GM19238 (cell line): ENCODE data around the gene FGF14.

ENCODE experiments used
- DNase-seq: peaks from one replicate; pipeline ENCODE4 v3.0.0; 2011; ENCODE audit warnings: low spot score; ENCODE audit not compliant: insufficient read length

FGF14 gene

DNA sequence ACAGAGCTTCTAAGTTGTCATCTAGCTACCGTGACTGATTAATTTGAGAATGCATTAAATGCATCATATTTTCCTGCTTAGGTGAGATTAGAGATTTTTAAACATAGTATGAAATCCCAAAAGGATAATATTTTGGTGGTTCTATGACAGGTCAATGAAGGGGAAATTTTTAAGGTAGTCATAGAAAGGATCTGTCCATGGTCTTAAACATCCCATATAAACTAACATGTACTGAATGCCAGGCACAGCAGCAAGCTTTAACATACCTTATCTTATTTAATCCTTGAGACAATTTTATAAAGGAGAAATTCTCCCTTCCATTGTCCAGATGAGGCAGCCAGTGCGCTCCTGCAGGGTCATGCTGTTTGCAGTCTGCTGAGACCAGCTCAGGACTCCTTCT, 466.0 kb downstream of the FGF14 start:
- no peak for DNase-seq

DNA sequence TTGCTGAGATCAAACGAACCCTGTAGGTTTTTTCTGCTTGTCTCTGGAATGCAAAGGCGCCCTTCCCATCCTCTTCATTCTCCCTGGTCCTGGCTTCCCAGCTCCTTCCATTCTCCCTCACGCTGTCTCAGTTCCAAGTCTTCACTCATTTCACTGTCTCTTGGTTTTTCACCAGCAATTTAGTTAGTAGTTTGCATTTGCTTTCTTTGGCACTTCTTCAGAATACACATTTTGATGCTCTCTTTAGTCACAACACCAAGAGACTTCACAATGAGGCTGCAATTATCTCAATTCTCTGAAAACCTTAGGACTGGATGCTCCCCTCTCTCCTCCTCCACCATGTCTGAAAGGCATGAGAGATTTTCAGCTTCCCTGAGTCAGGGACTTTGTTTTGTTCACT, 470.7 kb downstream of the FGF14 start:
- DNase-seq = no peak

DNA sequence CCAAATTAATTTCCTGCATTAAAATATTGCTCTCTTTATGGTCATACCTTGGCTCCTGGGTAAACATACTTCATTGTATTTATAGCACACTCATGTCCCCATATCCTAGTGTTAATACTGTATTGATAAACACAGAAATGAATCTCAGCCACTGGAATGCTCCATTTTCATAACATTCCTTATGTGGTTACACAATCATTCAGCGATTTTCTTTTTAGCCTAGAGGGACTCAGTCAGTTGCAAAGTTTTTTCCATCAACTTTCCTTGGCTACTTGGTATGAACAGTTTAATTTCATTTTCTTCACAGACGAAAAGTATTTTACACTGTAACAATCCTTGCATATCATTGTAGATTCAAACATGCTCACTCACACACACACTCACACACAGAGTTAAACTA, 471.5 kb downstream of the FGF14 start:
- DNase-seq = no peak

DNA sequence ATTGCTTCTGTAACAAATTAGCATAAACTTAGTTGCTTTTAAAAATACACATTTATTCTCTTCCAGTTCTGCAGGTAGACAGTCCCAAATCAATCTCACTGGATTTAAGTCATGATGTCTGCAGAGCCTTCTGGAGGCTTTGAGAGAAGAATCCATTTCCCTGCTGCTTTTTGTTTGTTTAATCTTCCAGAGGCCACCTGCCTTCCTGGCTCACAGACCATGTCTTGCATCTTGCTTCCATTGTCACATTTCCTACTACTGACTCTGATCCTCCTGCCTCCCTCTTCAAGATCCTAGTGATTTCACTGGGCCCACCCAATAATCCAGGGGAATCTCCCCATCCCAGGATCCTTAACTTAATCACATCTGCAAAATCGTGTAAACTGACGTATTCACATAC, 476.1 kb downstream of the FGF14 start:
- DNase-seq = no peak

DNA sequence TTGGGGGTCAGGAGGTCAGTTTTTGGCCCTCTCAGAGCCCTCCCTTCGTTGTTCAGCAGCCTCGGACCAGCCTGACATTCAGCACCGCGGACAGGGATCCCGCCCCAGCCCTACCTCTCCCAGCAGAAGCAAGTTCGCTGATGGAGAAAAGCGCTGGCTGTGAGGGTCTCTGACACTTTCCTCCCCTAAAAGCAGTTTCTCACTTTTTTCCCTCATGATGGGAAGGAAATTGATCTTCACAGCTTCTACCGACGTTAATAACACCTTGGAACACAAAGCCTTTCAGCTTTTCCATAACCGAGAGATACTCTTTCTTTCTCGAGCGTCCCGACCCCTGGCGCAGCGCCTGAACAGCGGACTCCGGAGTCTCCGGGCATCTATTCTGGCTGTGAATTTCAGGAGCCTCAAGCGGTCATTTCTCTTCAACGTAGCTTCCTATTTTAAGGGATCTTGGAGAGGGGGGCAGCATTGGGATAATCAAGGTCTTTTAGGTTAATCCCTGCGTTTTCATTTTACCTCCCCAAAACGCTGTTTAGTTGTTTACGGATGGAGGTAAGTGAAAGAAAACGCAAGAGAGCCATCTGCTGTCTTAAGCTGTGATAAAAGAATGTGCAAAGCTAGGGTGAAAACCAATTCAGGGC, 482.2 kb downstream of the FGF14 start:
- no peak for DNase-seq

DNA sequence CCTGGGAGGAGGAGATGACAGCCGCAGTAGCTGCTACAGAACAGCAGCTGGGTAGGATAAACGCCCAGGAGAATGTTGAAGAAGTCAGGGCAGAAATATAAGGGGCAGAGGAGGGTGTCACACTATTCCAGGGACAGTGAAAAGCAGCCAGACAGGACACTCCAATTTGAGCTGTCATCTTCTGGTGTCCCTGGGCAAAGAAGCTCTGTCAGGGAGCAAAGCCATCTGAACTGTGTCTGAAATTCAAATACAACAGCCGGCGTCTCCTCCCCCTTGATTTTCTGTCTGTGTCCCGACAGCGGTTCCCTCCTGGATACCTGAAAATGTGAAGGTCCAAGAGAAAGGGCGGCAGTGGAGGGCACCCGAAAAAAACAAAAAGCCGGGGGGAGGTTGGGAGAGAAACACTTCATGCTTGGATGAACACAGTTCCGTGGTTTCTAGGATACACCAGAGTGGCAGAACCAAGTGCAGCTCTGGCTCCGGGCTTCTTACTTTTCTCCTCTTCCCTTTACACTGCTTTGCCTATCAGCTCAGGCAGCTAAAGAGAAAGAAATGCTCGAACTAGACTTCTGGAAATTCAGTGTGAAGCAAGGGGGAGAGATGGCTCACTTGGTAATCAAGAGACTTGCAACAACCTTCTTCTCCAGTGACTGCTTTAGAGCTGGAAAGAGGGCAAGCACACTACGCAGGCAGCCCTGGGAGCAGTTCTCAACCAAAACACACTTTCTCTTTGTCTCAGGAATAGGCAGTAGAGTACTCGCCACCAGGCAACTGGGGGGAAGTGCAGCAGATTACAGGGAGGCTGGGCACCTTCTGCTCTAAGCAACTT, 483.8 kb downstream of the FGF14 start:
- DNase-seq = no peak

DNA sequence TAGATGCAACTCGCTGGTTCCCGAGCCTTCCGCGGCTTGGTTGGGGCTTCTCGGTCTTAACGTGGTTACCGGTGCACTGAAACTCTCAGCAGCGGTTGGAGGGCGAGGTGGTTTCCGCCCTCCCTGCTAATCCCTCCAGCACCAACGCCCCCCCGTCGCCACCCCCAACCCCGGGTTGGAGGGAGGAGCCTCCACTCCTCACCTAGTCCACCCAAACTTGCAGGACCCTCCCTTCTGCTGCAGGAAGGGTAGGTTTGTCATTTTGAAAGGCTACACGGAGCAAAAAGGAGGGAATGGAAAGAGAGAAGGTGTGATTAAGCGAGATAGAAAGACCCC, 484.4 kb downstream of the FGF14 start:
- no peak for DNase-seq

DNA sequence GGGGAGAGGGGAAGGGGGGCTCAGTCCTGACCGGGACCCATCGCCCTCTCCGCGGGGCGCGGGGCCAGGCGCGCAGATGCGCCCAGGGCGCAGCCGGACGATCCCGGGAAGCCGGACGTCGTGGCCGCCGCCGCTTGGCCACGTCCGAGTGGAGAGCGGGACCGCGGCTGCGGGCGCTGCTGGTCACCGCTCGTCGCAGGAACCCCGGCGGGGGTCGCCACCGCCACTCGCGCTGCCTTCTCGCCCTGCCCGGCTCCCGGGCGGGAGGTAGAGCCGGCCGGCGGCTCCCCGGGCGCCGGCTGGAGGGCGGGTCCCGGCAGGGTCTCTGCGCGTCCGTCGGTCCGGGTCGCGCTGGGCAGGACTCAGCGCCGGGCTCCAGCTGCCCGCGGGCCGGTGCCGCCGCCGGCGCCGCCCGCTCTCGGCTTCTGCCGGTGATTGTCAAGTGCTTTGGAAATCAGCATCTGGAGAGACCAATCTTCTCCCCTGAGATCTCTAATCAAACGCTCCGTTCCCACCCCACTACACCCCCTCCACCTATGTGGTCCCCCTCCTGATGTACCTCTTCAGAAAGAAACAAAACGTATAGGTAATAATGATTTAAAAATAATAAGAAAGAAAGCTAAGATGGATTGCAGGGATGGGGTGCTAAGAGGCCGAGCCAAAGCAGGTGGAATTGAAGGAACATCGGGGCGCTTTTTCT, 484.9 kb downstream of the FGF14 start:
- DNase-seq = no peak

DNA sequence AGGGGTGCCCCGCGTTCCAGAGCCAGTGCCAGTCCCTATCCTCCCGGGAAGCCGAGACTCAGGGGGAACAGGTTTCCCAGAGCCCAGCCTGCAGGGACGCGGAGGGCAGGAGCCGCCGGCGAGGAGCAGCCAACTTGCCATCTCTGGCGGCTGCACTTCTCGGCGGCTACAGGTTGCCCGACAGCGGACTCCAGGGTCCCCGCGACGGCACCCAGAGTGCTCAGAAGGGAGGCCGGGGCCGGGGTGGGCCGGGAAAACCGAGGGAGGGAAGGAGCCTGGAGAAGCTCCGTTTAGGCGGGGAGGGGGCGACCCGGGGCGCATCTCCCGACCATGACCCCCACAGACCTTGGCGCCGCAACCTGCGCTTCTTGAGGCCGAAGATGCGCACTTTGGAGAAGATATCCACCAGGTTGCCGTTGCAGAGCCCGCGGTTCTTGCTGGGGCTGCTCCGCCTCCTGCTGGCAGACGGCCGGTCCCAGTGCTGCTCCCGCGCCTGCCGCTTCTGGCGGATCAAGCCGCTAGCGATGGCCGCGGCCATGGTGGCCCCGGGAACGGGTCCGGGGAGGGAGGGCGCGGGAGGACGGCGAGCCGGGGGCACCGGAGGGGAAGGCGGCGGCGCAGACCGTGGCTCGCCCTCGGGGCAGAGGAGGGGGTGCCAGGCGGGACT, 485.6 kb downstream of the FGF14 start:
- no peak for DNase-seq

DNA sequence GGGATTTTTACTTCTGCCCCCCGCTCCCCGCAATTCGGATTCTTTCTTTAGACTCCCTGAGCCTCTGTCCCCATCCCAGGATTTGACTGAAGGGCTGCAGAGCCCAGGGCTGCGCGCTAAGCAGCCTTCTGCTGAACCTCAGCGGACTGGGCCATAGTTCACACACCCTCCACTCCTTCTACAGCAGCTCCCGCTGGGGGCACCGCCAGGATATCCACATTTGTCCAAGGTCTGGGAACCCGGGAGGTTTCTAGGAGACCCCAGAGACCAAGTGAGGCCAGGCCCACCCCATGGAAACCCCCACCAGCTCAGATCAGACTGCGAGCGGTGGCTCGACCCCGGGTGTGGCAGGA, 486.1 kb downstream of the FGF14 start:
- no peak for DNase-seq

DNA sequence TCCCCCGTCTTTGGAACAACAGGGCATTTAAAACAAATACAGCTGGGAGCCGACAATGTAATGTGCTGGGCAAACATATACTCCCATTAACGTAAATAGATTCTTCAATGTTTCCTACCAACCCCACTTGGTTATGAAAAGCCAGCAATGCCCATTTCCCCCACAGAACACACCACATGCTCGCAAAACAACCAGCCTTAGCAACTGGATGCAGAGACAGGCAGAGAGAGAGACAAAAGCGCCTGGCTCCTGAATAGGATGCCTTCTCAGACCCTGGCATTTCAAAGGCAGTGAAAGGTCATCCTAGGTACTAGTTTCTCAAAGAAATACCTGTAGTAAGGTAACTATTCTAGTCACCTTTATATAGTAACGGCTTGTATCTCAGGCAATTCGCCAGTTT, 486.5 kb downstream of the FGF14 start:
- no peak for DNase-seq

DNA sequence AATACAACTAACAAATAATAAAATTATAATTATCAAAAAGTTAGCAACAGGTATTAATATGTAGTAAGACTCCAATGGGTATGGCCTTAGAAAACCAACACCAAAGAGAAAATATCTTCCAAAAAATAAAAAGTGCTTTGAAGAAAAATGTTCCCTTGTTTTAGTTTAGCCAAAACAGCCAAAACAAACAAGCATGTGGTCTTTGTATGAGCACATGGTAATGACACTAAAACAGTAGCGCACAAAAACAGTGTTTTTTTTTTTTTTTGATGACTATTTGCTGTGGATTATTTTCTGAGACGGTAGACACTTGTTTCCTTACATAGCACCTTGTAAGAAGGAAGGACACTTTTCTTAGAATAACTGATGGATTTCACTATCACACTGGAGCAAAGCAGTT, 490.1 kb downstream of the FGF14 start:
- no peak for DNase-seq

GRCh38 chr13:101903890-101904289, 498.0 kb downstream of the FGF14 start:
- DNase-seq = no peak

- DNase-seq = no peak
Measured at GRCh38 chr13:101898676-101899075, 503.2 kb downstream of the FGF14 start.

GRCh38 chr13:101896541-101896940, 505.3 kb downstream of the FGF14 start:
- DNase-seq = no peak

DNA sequence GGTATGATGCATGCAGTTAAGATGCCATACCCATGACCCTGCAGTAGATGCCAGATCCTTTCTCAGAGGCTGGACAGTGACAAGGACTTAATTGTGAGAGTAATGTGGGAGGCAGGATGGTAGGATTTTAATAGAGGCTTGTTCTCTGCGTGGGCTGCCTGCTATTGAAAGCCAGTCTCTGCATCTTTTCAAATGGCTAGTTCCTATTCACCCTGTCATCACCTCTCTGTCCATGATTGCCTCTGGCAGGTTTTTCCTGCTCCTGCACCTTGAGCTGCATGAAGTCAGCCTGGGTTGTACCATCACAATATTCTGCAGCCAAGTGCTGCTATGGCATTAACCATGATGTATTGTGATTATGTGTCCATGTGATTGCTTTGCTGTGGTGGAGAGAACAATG, 508.8 kb downstream of the FGF14 start:
- DNase-seq = no peak

DNA sequence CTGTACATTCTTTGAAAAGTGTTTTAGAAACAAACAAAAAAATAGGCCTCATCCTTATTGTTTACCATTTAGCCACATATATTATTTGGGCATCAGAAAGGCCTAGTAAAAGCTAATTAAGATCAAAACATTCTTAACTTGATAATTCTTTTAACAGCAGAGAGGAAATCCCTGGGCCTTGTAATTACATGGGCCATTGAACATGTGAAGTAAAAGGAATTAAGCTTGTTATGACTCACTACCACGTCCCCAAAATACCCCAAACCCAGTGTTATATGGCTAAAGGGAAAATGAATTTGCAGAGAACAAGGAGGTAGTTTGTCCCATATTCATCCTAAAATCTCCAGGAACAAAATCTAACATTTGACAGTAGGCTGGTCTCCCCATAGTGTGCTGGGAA, 509.6 kb downstream of the FGF14 start:
- DNase-seq = no peak

DNA sequence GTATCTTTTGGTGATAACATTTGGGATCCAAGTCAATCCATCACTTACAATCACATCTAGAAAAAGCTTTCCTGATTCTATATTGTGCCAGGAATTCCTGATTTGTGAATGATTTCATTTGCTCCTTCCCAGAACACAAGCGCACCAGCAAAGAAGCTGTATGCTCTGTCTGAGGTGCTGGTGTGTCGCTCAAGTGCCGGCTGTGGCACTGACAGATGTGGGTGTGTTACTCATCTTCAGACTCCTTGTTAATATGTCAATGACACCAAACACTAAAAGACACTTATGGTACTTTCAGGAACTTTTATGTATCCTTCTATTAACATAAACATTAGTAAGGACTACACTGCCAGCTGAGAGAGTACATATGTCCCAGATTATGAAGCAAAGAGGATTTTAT, 520.3 kb downstream of the FGF14 start:
- no peak for DNase-seq

- DNase-seq = no peak
Measured at GRCh38 chr13:101880581-101880980, 521.3 kb downstream of the FGF14 start.

DNA sequence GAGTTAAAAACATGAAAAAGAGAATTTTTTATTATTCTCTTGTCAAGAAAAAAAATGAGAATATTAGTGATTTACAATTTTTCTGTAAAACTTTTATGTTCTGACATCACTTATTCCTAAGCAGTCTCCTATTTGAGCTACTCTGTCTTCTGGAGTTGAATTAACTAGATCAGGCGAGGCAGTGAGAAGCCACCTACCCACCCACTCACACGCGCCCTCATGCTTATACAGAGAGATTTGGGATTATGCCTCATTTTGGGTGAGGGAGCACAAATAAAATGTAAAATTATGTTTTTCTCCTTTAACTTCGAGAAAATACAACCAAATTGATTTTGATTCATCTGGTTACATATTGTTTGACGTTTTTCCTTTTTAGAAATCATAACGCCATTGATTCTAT, 524.9 kb downstream of the FGF14 start:
- no peak for DNase-seq

DNA sequence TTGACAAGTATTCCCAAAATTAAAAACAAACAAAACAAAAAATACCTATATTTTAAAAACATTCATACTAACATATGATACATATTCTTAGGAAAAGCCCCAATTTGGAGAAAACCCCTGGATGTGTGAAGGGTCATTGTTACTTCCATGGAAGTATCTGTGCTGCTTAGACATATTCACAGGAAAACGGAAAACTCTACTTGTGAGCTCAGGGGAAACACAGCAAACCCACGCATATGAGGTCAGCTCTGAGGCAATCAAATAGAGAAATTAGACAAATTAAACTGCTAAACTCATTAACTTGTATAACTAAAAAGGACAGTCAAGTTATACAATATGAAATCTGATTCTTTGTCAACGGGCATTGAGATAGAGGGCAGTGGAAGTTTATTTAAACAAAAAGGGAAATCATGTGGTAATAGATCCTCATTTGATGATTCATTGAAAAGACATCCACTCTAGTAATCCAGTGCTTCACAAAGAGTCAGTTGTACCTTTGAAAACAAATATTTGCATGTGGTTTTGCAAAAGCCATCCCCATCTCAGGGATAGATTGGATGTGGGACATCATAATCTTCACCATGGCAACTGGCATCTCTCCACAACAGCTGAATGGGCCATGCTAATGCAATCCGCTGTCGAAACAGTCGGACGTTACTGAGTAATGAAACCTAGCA, 526.0 kb downstream of the FGF14 start:
- no peak for DNase-seq

DNA sequence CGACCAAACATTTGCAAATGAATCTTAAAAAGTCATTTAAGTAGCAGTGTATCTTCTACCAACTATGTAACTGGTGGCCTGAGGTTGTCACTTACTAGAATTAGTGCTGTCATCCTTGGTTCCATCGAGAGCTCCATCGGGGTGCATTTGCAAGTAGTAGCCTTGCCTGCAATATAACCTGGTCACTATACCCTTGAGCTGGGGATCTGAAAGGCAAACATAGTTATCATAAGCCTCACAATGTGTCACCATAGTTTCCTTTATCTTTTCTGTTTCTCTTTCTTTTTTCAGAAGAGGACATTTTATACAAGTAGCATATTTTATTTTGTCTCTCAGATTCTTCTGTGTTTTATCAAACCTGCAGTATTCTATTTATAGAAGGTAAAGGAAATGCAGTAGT, 526.8 kb downstream of the FGF14 start:
- DNase-seq = no peak
